ENCODE results near the gene CERCAM. TPM values are rescaled to one million over a fixed set of nuclear protein-coding genes. Genes with fewer than 3 reads are reported as not detected.

CERCAM gene, protein sequence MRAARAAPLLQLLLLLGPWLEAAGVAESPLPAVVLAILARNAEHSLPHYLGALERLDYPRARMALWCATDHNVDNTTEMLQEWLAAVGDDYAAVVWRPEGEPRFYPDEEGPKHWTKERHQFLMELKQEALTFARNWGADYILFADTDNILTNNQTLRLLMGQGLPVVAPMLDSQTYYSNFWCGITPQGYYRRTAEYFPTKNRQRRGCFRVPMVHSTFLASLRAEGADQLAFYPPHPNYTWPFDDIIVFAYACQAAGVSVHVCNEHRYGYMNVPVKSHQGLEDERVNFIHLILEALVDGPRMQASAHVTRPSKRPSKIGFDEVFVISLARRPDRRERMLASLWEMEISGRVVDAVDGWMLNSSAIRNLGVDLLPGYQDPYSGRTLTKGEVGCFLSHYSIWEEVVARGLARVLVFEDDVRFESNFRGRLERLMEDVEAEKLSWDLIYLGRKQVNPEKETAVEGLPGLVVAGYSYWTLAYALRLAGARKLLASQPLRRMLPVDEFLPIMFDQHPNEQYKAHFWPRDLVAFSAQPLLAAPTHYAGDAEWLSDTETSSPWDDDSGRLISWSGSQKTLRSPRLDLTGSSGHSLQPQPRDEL
- 1.1 and 1.8 TPM in 2 replicates for polyA plus RNA-seq
- polyA minus RNA-seq: 1.2 and 1.5 TPM in 2 replicates

GRCh38 chr9:128420651-128421481 lies at the start of gene CERCAM:
CERCAM (plus strand) TSS chr9:128420857; CDS start chr9:128420878, 21 bp downstream.
- Histone ChIP-seq H3K36me3 (ENCODE audit: insufficient read depth, low read length) (no peaks in the 10 kb centered on the region), H3K9me2 (ENCODE audit: insufficient read depth, low read length) (no peaks in the 10 kb centered on the region), H3K79me2 (replicated peaks; ENCODE audit: insufficient read depth, low read length) (no peaks in the 10 kb centered on the region), H3F3A (ENCODE audit: insufficient read depth, low read length, poor library complexity, severe bottlenecking) (no peaks in the 10 kb centered on the region), H3K4me2 (ENCODE audit: low read length) (no peak within 1 kb of the TSS), H3K9me3 (ENCODE audit: low read length) (no peaks in the 10 kb centered on the region), H4K20me1 (ENCODE audit: insufficient read depth) (no peaks in the 10 kb centered on the region), H3K27ac (ENCODE audit: low read length) (no peak within 1 kb of the TSS), H3K4me3 (ENCODE audit: low read length) (peak within 1 kb of the TSS; percentile 69), H3K9ac (ENCODE audit: low read length) (peak within 1 kb of the TSS; percentile 53), H2AFZ (ENCODE audit: low read depth, low read length) (no peak within 1 kb of the TSS), H3K27me3 (ENCODE audit: insufficient read depth, low read depth, low read length) (peaks cover 52% of the 10 kb centered on the region)
- TF ChIP-seq RAD21 (conservative IDR thresholded peaks at IDR 0.05): no peak
- TF ChIP-seq EZH2 (IDR thresholded peaks at IDR 0.05; ENCODE audit: borderline replicate concordance, insufficient read depth, low read length, poor library complexity, severe bottlenecking): no peak
- TF ChIP-seq POLR2AphosphoS5 (IDR thresholded peaks at IDR 0.05): no peak
- TF ChIP-seq TAF1 (IDR thresholded peaks at IDR 0.05; ENCODE audit: low read depth): no peak
- no peak for TF ChIP-seq MXI1 (conservative IDR thresholded peaks at IDR 0.05; ENCODE audit: poor library complexity, severe bottlenecking)
- TF ChIP-seq, protein P1, sequence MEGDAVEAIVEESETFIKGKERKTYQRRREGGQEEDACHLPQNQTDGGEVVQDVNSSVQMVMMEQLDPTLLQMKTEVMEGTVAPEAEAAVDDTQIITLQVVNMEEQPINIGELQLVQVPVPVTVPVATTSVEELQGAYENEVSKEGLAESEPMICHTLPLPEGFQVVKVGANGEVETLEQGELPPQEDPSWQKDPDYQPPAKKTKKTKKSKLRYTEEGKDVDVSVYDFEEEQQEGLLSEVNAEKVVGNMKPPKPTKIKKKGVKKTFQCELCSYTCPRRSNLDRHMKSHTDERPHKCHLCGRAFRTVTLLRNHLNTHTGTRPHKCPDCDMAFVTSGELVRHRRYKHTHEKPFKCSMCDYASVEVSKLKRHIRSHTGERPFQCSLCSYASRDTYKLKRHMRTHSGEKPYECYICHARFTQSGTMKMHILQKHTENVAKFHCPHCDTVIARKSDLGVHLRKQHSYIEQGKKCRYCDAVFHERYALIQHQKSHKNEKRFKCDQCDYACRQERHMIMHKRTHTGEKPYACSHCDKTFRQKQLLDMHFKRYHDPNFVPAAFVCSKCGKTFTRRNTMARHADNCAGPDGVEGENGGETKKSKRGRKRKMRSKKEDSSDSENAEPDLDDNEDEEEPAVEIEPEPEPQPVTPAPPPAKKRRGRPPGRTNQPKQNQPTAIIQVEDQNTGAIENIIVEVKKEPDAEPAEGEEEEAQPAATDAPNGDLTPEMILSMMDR (IDR thresholded peaks at IDR 0.05; ENCODE audit: poor library complexity, severe bottlenecking): no peak
- TF ChIP-seq EP300 (conservative IDR thresholded peaks at IDR 0.05; ENCODE audit: poor library complexity, severe bottlenecking): no peak
- TF ChIP-seq REST (IDR thresholded peaks at IDR 0.05; ENCODE audit: borderline replicate concordance): no peak
- TF ChIP-seq SMC3 (conservative IDR thresholded peaks at IDR 0.05; ENCODE audit: poor library complexity): no peak

GRCh38 chr9:128371630-128372117 lies 49.0 kb upstream of the CERCAM start:
- no peaks in the 10 kb centered on the region for H3K36me3 ChIP-seq (ENCODE audit: insufficient read depth, low read length)
- H3K4me3 ChIP-seq (ENCODE audit: low read length): peak overlapping the region; percentile 79
- peak overlapping the region; percentile 46 for H2AFZ ChIP-seq (ENCODE audit: low read depth, low read length)
- H4K20me1 ChIP-seq (ENCODE audit: insufficient read depth): no peaks in the 10 kb centered on the region
- no peaks in the 10 kb centered on the region for H3F3A ChIP-seq (ENCODE audit: insufficient read depth, low read length, poor library complexity, severe bottlenecking)
- TF ChIP-seq POLR2AphosphoS5 (IDR thresholded peaks at IDR 0.05) (no peak), REST (IDR thresholded peaks at IDR 0.05; ENCODE audit: borderline replicate concordance) (no peak), SMC3 (conservative IDR thresholded peaks at IDR 0.05; ENCODE audit: poor library complexity) (no peak), EP300 (conservative IDR thresholded peaks at IDR 0.05; ENCODE audit: poor library complexity, severe bottlenecking) (no peak), MXI1 (conservative IDR thresholded peaks at IDR 0.05; ENCODE audit: poor library complexity, severe bottlenecking) (no peak), TAF1 (IDR thresholded peaks at IDR 0.05; ENCODE audit: low read depth) (no peak), EZH2 (IDR thresholded peaks at IDR 0.05; ENCODE audit: borderline replicate concordance, insufficient read depth, low read length, poor library complexity, severe bottlenecking) (no peak), RAD21 (conservative IDR thresholded peaks at IDR 0.05) (no peak)
- TF ChIP-seq, protein P1 (IDR thresholded peaks at IDR 0.05; ENCODE audit: poor library complexity, severe bottlenecking): no peak
- no peaks in the 10 kb centered on the region for H3K27me3 ChIP-seq (ENCODE audit: insufficient read depth, low read depth, low read length)
- peaks cover 13% of the 10 kb centered on the region for H3K79me2 ChIP-seq (replicated peaks; ENCODE audit: insufficient read depth, low read length)
- peak overlapping the region; percentile 86 for H3K9ac ChIP-seq (ENCODE audit: low read length)
- H3K9me2 ChIP-seq (ENCODE audit: insufficient read depth, low read length): no peaks in the 10 kb centered on the region
- H3K9me3 ChIP-seq (ENCODE audit: low read length): no peaks in the 10 kb centered on the region
- peak overlapping the region; percentile 58 for H3K27ac ChIP-seq (ENCODE audit: low read length)
- H3K4me2 ChIP-seq (ENCODE audit: low read length): peak overlapping the region; percentile 81
